Gastrocnemius medialis (tissue), 4 donors: ENCODE data around the gene DPP7. TPM values are rescaled to one million over a fixed set of nuclear protein-coding genes. Genes with fewer than 3 reads are reported as not detected.

Source experiments
- ATAC-seq, 2 donors: fragments of 150-250 bp; one replicate each; pipeline ENCODE4 v1.9.1; 2016
- DNase-seq, 2 donors: peaks; one replicate each; pipeline ENCODE4 v3.0.0-alpha.2; 2019
- H3K27ac ChIP-seq, 4 donors: fragments of 200-600 bp; sonication (generic); 1 replicate in 1 of 4; 2 replicates in 3 of 4; pipeline ENCODE4 v1.5.1; 2016 to 2018; ENCODE audit warnings: mild to moderate bottlenecking in 2 of 4, moderate library complexity in 1 of 4
- H3K27me3 ChIP-seq, 3 donors: fragments of 200-600 bp; sonication (generic) in 2 of 3; 1 replicate in 1 of 3; 2 replicates in 2 of 3; pipeline versions ENCODE4 v1.5.1 to v1.6.0; 2016 to 2019; ENCODE audit warnings: mild to moderate bottlenecking in 1 of 3, moderate library complexity in 1 of 3
- H3K36me3 ChIP-seq, 2 donors: fragments of 200-600 bp; sonication (generic) in 1 of 2; one replicate each; pipeline ENCODE4 v1.5.1; 2017 to 2018
- H3K4me1 ChIP-seq, 2 donors: fragments of 200-600 bp; sonication (generic) in 1 of 2; one replicate each; pipeline ENCODE4 v1.5.1; 2016 to 2017; ENCODE audit warnings: mild to moderate bottlenecking in 2 of 2
- H3K4me3 ChIP-seq, 4 donors: fragments of 200-600 bp; sonication (generic) in 3 of 4; 1 replicate in 1 of 4; 2 replicates in 3 of 4; pipeline ENCODE4 v1.5.1; 2016 to 2019; ENCODE audit warnings: mild to moderate bottlenecking in 2 of 4
- H3K9me3 ChIP-seq, 3 donors: fragments of 200-600 bp; sonication (generic) in 2 of 3; 1 replicate in 1 of 3; 2 replicates in 2 of 3; pipeline ENCODE4 v1.5.1; 2016 to 2019
- CTCF ChIP-seq, 5 experiments: fragments of 450-650 bp in 3 of 5; fragments of 200-600 bp in 2 of 5; sonication (generic) in 2 of 5; IDR thresholded peaks in 4 of 5; conservative IDR thresholded peaks in 1 of 5; 1 replicate in 4 of 5; 2 replicates in 1 of 5; pipeline ENCODE4 v1.5.1; 2016 to 2019; ENCODE audit warnings: antibody characterized with exemption in 5 of 5, mild to moderate bottlenecking in 3 of 5, moderate library complexity in 3 of 5
- POLR2A ChIP-seq, 2 donors: fragments of 450-650 bp; IDR thresholded peaks; one replicate each; pipeline ENCODE4 v1.6.1; 2017; ENCODE audit warnings: antibody characterized with exemption in 2 of 2, mild to moderate bottlenecking in 2 of 2, moderate library complexity in 2 of 2
- in situ Hi-C, 4 donors: fragments of 200-750 bp; cut with MboI; loops; one replicate each; pipeline versions ENCODE4 v1.15.0 to v1.8.0; 2017; ENCODE audit warnings: low sequenced_read_pairs in 4 of 4
- intact Hi-C: fragments of 100-400 bp; cut with DNase I; formaldehyde crosslinking; loops from one replicate; pipeline ENCODE4 v1.15.1; 2023; ENCODE audit warnings: low total_unique reads
- total RNA-seq, 4 donors: library from RNA; depleted of rRNA; stranded (reverse); fragments of >200 nt; gene quantifications; one replicate each; pipeline versions ENCODE4 v1.1.0 to v1.2.3, GENCODE V29; 2016

DPP7 gene
- total RNA-seq, 4 donors from 2014 or later: 36.9 to 63.1 (median 55.9) TPM

GRCh38 chr9:137096785-137097546, 17.6 kb downstream of the DPP7 start:
- Histone ChIP-seq H3K27ac (no peak overlapping the region), H3K4me1 (no peaks in the 10 kb centered on the region), H3K9me3 (no peaks in the 10 kb centered on the region), H3K27me3 (no peaks in the 10 kb centered on the region), H3K36me3 (peaks cover 0 to 76% of the 10 kb centered on the region in 2 donors), H3K4me3 (no peak overlapping the region)
- ATAC-seq: no peak
- in situ Hi-C loops (no loop called here), intact Hi-C loops (no loop called here)
- TF ChIP-seq CTCF (IDR thresholded peaks at IDR 0.05 in 4 of 5, conservative IDR thresholded peaks at IDR 0.05 in 1 of 5) (no peak), POLR2A (IDR thresholded peaks at IDR 0.05) (no peak)
- DNase-seq: no peak

GRCh38 chr9:137095664-137096517, 18.6 kb downstream of the DPP7 start:
- DNase-seq (no peak), ATAC-seq (no peak)
- no peaks in the 10 kb centered on the region for H3K27me3 ChIP-seq
- H3K4me3 ChIP-seq: no peak overlapping the region
- intact Hi-C loops (no loop called here), in situ Hi-C loops (no loop called here)
- no peaks in the 10 kb centered on the region for H3K9me3 ChIP-seq
- no peak overlapping the region for H3K27ac ChIP-seq
- no peaks in the 10 kb centered on the region for H3K4me1 ChIP-seq
- TF ChIP-seq POLR2A (IDR thresholded peaks at IDR 0.05) (no peak), CTCF (IDR thresholded peaks at IDR 0.05 in 4 of 5, conservative IDR thresholded peaks at IDR 0.05 in 1 of 5) (no peak)
- H3K36me3 ChIP-seq: peaks cover 0 to 68% of the 10 kb centered on the region in 2 donors

DNA sequence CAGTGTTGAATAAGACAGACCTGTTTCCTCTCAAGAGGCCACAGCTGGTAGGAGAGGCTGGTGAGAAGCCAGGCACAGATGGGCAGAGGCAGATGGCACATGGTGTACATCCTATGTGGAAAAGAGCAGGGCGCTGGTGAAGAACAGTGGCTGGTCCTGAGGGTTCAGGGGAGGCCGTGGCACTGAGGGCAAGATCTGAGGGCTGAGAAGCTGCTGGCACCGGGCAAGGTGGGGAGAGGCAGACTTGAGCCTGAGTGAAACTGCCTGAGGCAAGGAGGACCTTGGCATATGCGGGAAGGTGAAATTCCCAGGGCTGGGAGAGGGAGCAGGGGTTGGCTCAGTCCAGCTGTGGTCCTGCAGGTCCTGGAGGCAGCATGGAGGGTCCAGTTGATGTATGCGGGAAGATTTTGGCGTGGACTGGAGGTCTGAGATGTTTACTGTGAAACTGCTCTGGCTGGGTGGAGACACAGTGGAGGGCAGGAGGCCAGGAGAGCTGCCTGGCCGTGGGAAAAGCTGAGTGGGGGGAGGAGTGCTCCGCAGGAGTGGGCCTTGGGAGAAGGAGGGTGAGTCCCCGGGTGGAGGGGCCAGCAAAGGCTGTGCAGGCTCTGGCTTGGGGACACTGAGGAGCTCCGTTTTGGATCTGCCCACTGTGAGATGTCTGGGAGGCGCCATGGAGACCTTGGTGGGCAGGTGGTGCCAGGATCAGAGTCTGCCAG, 25.1 kb downstream of the DPP7 start:
- no peak overlapping the region for H3K27ac ChIP-seq
- in situ Hi-C loops (no loop called here), intact Hi-C loops (loop anchor here (5.0 kb wide), 2 partner anchors 202 to 607 kb away; partner anchors contain the start of genes SEC16A and TRAF2)
- H3K27me3 ChIP-seq: no peaks in the 10 kb centered on the region
- peaks cover 0 to 29% of the 10 kb centered on the region in 2 donors for H3K36me3 ChIP-seq
- TF ChIP-seq CTCF (IDR thresholded peaks at IDR 0.05 in 4 of 5, conservative IDR thresholded peaks at IDR 0.05 in 1 of 5) (no peak), POLR2A (IDR thresholded peaks at IDR 0.05) (no peak)
- no peak for DNase-seq
- H3K9me3 ChIP-seq: no peaks in the 10 kb centered on the region
- no peak for ATAC-seq
- peaks cover 18 to 21% of the 10 kb centered on the region in 2 donors for H3K4me1 ChIP-seq
- no peak overlapping the region for H3K4me3 ChIP-seq

- in situ Hi-C loops (no loop called here), intact Hi-C loops (loop anchor here (5.0 kb wide), 2 partner anchors 201 to 606 kb away; partner anchors contain the start of genes SEC16A and TRAF2)
- ATAC-seq: no peak
- DNase-seq: no peak
- peaks cover 18 to 21% of the 10 kb centered on the region in 2 donors for H3K4me1 ChIP-seq
- H3K9me3 ChIP-seq: no peaks in the 10 kb centered on the region
- H3K4me3 ChIP-seq: no peak overlapping the region
- no peaks in the 10 kb centered on the region for H3K27me3 ChIP-seq
- H3K27ac ChIP-seq: no peak overlapping the region
- no peak for TF ChIP-seq POLR2A (IDR thresholded peaks at IDR 0.05)
- TF ChIP-seq CTCF (IDR thresholded peaks at IDR 0.05 in 4 of 5, conservative IDR thresholded peaks at IDR 0.05 in 1 of 5): no peak
- peaks cover 0 to 18% of the 10 kb centered on the region in 2 donors for H3K36me3 ChIP-seq
Observed at GRCh38 chr9:137088121-137088520, 26.4 kb downstream of the DPP7 start.
